Globus pallidus (tissue), 1 donor: ENCODE data around the gene PLEKHB2.
"Not testable (repeated sequence)": the region's sequence is repeated elsewhere in the genome, so short reads cannot be mapped to it uniquely, and the experiment has no call there.

Experiments used
- DNase-seq: peaks from one replicate; pipeline ENCODE4 v3.0.0-alpha.2; 2015; ENCODE audit warnings: low spot score

Gene PLEKHB2

GRCh38 chr2:131143803-131144202, 38.7 kb downstream of the PLEKHB2 start:
- DNase-seq = no peak

GRCh38 chr2:131145040-131145439, 39.9 kb downstream of the PLEKHB2 start:
- DNase-seq = no peak

GRCh38 chr2:131146231-131146630, 41.1 kb downstream of the PLEKHB2 start:
- DNase-seq = peak; percentile 46

GRCh38 chr2:131146749-131147148, 41.6 kb downstream of the PLEKHB2 start:
- DNase-seq = no peak

GRCh38 chr2:131148426-131148825, 43.3 kb downstream of the PLEKHB2 start:
- peak; percentile 55 for DNase-seq

GRCh38 chr2:131150109-131150508, 45.0 kb downstream of the PLEKHB2 start:
- not testable (repeated sequence) for DNase-seq

GRCh38 chr2:131151398-131151797, 46.3 kb downstream of the PLEKHB2 start:
- no peak for DNase-seq

- DNase-seq = no peak
Observed at GRCh38 chr2:131152074-131152473, 46.9 kb downstream of the PLEKHB2 start.

GRCh38 chr2:131153529-131153928, 48.4 kb downstream of the PLEKHB2 start:
- DNase-seq = no peak

GRCh38 chr2:131154071-131154531, 49.0 kb downstream of the PLEKHB2 start:
- DNase-seq = peak; percentile 33

GRCh38 chr2:131154647-131155046, 49.5 kb downstream of the PLEKHB2 start:
- no peak for DNase-seq

- no peak for DNase-seq
Observed at GRCh38 chr2:131155208-131155855, 50.2 kb downstream of the PLEKHB2 start.

GRCh38 chr2:131156452-131157149, 51.5 kb downstream of the PLEKHB2 start:
- no peak for DNase-seq

GRCh38 chr2:131165562-131165961, 60.4 kb downstream of the PLEKHB2 start:
- not testable (repeated sequence) for DNase-seq

GRCh38 chr2:131168538-131168937, 63.4 kb downstream of the PLEKHB2 start:
- no peak for DNase-seq

- DNase-seq = not testable (repeated sequence)
Observed at GRCh38 chr2:131178050-131178449, 72.9 kb downstream of the PLEKHB2 start.

GRCh38 chr2:131178721-131179418, 73.7 kb downstream of the PLEKHB2 start:
- DNase-seq = not testable (repeated sequence)

GRCh38 chr2:131181451-131181850, 76.3 kb downstream of the PLEKHB2 start:
- DNase-seq = not testable (repeated sequence)

GRCh38 chr2:131193421-131193820, 88.3 kb downstream of the PLEKHB2 start:
- not testable (repeated sequence) for DNase-seq

- DNase-seq = not testable (repeated sequence)
Observed at GRCh38 chr2:131196186-131196585, 91.0 kb downstream of the PLEKHB2 start.
